SK-N-SH treated with all-trans-retinoic acid at 6 μM for 48 hours (cell line): Measurements from ENCODE around the gene AXIN2.
"Not testable (repeated sequence)": the region's sequence is repeated elsewhere in the genome, so short reads cannot be mapped to it uniquely, and the experiment has no call there.

Source experiments
- ATAC-seq: fragments of 200-7000 bp; cut with Tn5 transposase; 3 replicates; pipeline ENCODE4 v1.9.1; 2020; ENCODE audit warnings: mild to moderate bottlenecking, moderate library complexity
- ARNTL ChIP-seq: fragments of 450-650 bp; formaldehyde crosslinking; IDR thresholded peaks from 2 replicates; pipeline ENCODE4 v1.5.0; 2020; ENCODE audit warnings: low read depth, mild to moderate bottlenecking, moderate library complexity, borderline replicate concordance
- BACH2 ChIP-seq: fragments of 250-450 bp; sonication (Bioruptor Pico); IDR thresholded peaks from 2 replicates; pipeline ENCODE4 v1.9.0; 2021; ENCODE audit warnings: mild to moderate bottlenecking, borderline replicate concordance
- CREB5 ChIP-seq: fragments of 250-450 bp; sonication (Bioruptor Pico); IDR thresholded peaks from 2 replicates; pipeline ENCODE4 v1.5.1; 2020; ENCODE audit warnings: low read depth, mild to moderate bottlenecking, moderate library complexity
- CSRNP3 ChIP-seq: fragments of 250-450 bp; sonication (Bioruptor Pico); IDR thresholded peaks from 2 replicates; pipeline ENCODE4 v1.5.1; 2021; ENCODE audit warnings: mild to moderate bottlenecking, moderate library complexity
- ESRRG ChIP-seq: fragments of 250-450 bp; sonication (Bioruptor Pico); IDR thresholded peaks from 2 replicates; pipeline ENCODE4 v1.6.1; 2021; ENCODE audit warnings: mild to moderate bottlenecking
- GLIS3 ChIP-seq: fragments of 250-450 bp; sonication (Bioruptor Pico); IDR thresholded peaks from 2 replicates; pipeline ENCODE4 v1.5.0; 2020; ENCODE audit warnings: mild to moderate bottlenecking, moderate library complexity
- ISL1 ChIP-seq: fragments of 250-450 bp; sonication (Bioruptor Pico); IDR thresholded peaks from 2 replicates; pipeline ENCODE4 v2.1.2; 2022; ENCODE audit warnings: mild to moderate bottlenecking, moderate library complexity
- OSR1 ChIP-seq: fragments of 250-450 bp; sonication (Bioruptor Pico); IDR thresholded peaks from 2 replicates; pipeline ENCODE4 v1.8.0; 2022; ENCODE audit warnings: moderate library complexity, mild to moderate bottlenecking, inconsistent platforms
- PATZ1 ChIP-seq: fragments of 250-450 bp; sonication (Bioruptor Pico); IDR thresholded peaks from 2 replicates; pipeline ENCODE4 v1.8.0; 2020; ENCODE audit warnings: mild to moderate bottlenecking, moderate library complexity, borderline replicate concordance
- PPARA ChIP-seq: fragments of 250-450 bp; sonication (Bioruptor Pico); IDR thresholded peaks from 2 replicates; pipeline ENCODE4 v1.5.0; 2020; ENCODE audit warnings: mild to moderate bottlenecking, borderline replicate concordance
- RARB ChIP-seq: fragments of 250-450 bp; sonication (Bioruptor Pico); IDR thresholded peaks from 2 replicates; pipeline ENCODE4 v1.8.0; 2021; ENCODE audit warnings: mild to moderate bottlenecking, moderate library complexity
- SNAI2 ChIP-seq: fragments of 250-450 bp; sonication (Bioruptor Pico); IDR thresholded peaks from 2 replicates; pipeline ENCODE4 v1.5.0; 2020; ENCODE audit warnings: mild to moderate bottlenecking, moderate library complexity
- TCF4 ChIP-seq: fragments of 250-450 bp; sonication (Bioruptor Pico); IDR thresholded peaks from 2 replicates; pipeline ENCODE4 v1.8.0; 2021; ENCODE audit warnings: mild to moderate bottlenecking, moderate library complexity, borderline replicate concordance
- TOX ChIP-seq: fragments of 250-450 bp; sonication (Bioruptor Pico); IDR thresholded peaks from 2 replicates; pipeline ENCODE4 v1.8.0; 2021; ENCODE audit warnings: mild to moderate bottlenecking, moderate library complexity, borderline replicate concordance
- TSHZ2 ChIP-seq: fragments of 250-450 bp; sonication (Bioruptor Pico); IDR thresholded peaks from 2 replicates; pipeline ENCODE4 v1.5.0; 2020; ENCODE audit warnings: mild to moderate bottlenecking, moderate library complexity
- ZC3H10 ChIP-seq: fragments of 250-450 bp; sonication (Bioruptor Pico); IDR thresholded peaks from 2 replicates; pipeline ENCODE4 v1.5.1; 2021; ENCODE audit warnings: mild to moderate bottlenecking, moderate library complexity
- ZFP3 ChIP-seq: fragments of 250-450 bp; sonication (Bioruptor Pico); IDR thresholded peaks from 2 replicates; pipeline ENCODE4 v1.5.0; 2020; ENCODE audit warnings: mild to moderate bottlenecking, moderate library complexity
- ZNF565 ChIP-seq: fragments of 450-650 bp; formaldehyde crosslinking; conservative IDR thresholded peaks from 2 replicates; pipeline ENCODE4 v1.5.0; 2020; ENCODE audit warnings: low read depth, mild to moderate bottlenecking, moderate library complexity
- ZNF70 ChIP-seq: fragments of 450-650 bp; formaldehyde crosslinking; IDR thresholded peaks from 2 replicates; pipeline ENCODE4 v1.5.0; 2020; ENCODE audit warnings: mild to moderate bottlenecking, moderate library complexity
- ZNF8 ChIP-seq: fragments of 450-650 bp; formaldehyde crosslinking; IDR thresholded peaks from 2 replicates; pipeline ENCODE4 v1.5.0; 2020; ENCODE audit warnings: mild to moderate bottlenecking, moderate library complexity

The AXIN2 gene

GRCh38 chr17:65509032-65509431 lies 52.4 kb downstream of the AXIN2 start (continued):
- TF ChIP-seq ZNF565 (CRISPR knock-in tag) (no peak), ZNF8 (CRISPR knock-in tag) (no peak), PPARA (no peak)

- ATAC-seq = not testable (repeated sequence)
These were observed 56.8 kb downstream of the AXIN2 start for GRCh38 chr17:65504673-65505072.

- TF ChIP-seq RARB (CRISPR knock-in tag) (no peak), TOX (CRISPR knock-in tag) (no peak), OSR1 (CRISPR knock-in tag) (no peak), ZNF70 (CRISPR knock-in tag) (no peak), SNAI2 (CRISPR knock-in tag) (no peak), CREB5 (CRISPR knock-in tag) (no peak), ISL1 (CRISPR knock-in tag) (no peak), TSHZ2 (no peak)
- TF ChIP-seq, all 23 proteins: peak for 0
- ATAC-seq = no peak
These were observed 57.3 kb downstream of the AXIN2 start for GRCh38 chr17:65504141-65504540.

GRCh38 chr17:65503557-65503956 lies 57.9 kb downstream of the AXIN2 start:
- no peak for ATAC-seq
- no peak for TF ChIP-seq BACH2 (CRISPR knock-in tag)
- TF ChIP-seq CSRNP3 = no peak
- TF ChIP-seq ZC3H10 (CRISPR knock-in tag) = no peak
- TF ChIP-seq ZFP3 (CRISPR knock-in tag) = no peak
- no peak for TF ChIP-seq RARB (CRISPR knock-in tag)
- TF ChIP-seq ZNF8 (CRISPR knock-in tag) = no peak
- no peak for TF ChIP-seq ARNTL (CRISPR knock-in tag)
- no peak for TF ChIP-seq ESRRG (CRISPR knock-in tag)
- no peak for TF ChIP-seq PPARA
- TF ChIP-seq OSR1 (CRISPR knock-in tag) = no peak
- TF ChIP-seq TCF4 = no peak

GRCh38 chr17:65498816-65499215 lies 62.6 kb downstream of the AXIN2 start:
- peak; percentile 24; the same call in 1 of the 3 replicates for ATAC-seq
- TF ChIP-seq ARNTL (CRISPR knock-in tag) (no peak), BACH2 (CRISPR knock-in tag) (no peak), PATZ1 (CRISPR knock-in tag) (no peak), TSHZ2 (no peak), TCF4 (no peak), GLIS3 (CRISPR knock-in tag) (no peak), ZNF8 (CRISPR knock-in tag) (no peak), SNAI2 (CRISPR knock-in tag) (no peak), ZC3H10 (CRISPR knock-in tag) (no peak), TOX (CRISPR knock-in tag) (no peak), OSR1 (CRISPR knock-in tag) (no peak)
- TF ChIP-seq, all 23 proteins: peak for 0
